Muscle layer of duodenum (tissue), 2 donors: ENCODE results near the gene PTMA.
"Not testable (repeated sequence)": the region's sequence is repeated elsewhere in the genome, so short reads cannot be mapped to it uniquely, and the experiment has no call there.

Source experiments
- H3K27ac ChIP-seq: one replicate; pipeline ENCODE4 v1.7.0; 2013; ENCODE audit warnings: mild to moderate bottlenecking, low read length
- H3K27me3 ChIP-seq: one replicate; pipeline ENCODE4 v1.7.0; 2013; ENCODE audit warnings: low read depth, mild to moderate bottlenecking, control low read depth, low read length
- H3K36me3 ChIP-seq, 2 donors: one replicate each; pipeline ENCODE4 v1.7.0; 2013; ENCODE audit warnings: low read length in 2 of 2, control low read depth in 1 of 2, mild to moderate bottlenecking in 1 of 2; ENCODE audit not compliant: insufficient read depth in 2 of 2, control insufficient read depth in 1 of 2
- H3K4me1 ChIP-seq, 2 donors: one replicate each; pipeline ENCODE4 v1.7.0; 2013; ENCODE audit warnings: low read length in 2 of 2, mild to moderate bottlenecking in 2 of 2, control low read depth in 1 of 2, moderate library complexity in 1 of 2; ENCODE audit not compliant: insufficient read depth in 2 of 2, control insufficient read depth in 1 of 2
- H3K4me3 ChIP-seq, 2 donors: one replicate each; pipeline ENCODE4 v1.7.0; 2013; ENCODE audit warnings: low read length in 2 of 2, low read depth in 1 of 2, mild to moderate bottlenecking in 1 of 2
- H3K9me3 ChIP-seq, 2 donors: one replicate each; pipeline ENCODE4 v1.7.0; 2013; ENCODE audit warnings: low read length in 2 of 2, control low read depth in 1 of 2, mild to moderate bottlenecking in 1 of 2; ENCODE audit not compliant: control insufficient read depth in 1 of 2
- donor health status: healthy.

PTMA gene

GRCh38 chr2:231722721-231723307 is 14.5 kb downstream of the PTMA start:
- Histone ChIP-seq H3K36me3 (no peaks in the 10 kb centered on the region), H3K27ac (no peak overlapping the region), H3K4me3 (no peak overlapping the region), H3K4me1 (peaks cover 0 to 5% of the 10 kb centered on the region in 2 donors), H3K27me3 (no peaks in the 10 kb centered on the region), H3K9me3 (no peaks in the 10 kb centered on the region)

- Histone ChIP-seq H3K27me3 (no peaks in the 10 kb centered on the region), H3K36me3 (no peaks in the 10 kb centered on the region), H3K9me3 (no peaks in the 10 kb centered on the region), H3K4me1 (peaks cover 0 to 5% of the 10 kb centered on the region in 2 donors), H3K4me3 (no peak overlapping the region), H3K27ac (no peak overlapping the region)
Observed at GRCh38 chr2:231725476-231725875, 17.2 kb downstream of the PTMA start.

DNA sequence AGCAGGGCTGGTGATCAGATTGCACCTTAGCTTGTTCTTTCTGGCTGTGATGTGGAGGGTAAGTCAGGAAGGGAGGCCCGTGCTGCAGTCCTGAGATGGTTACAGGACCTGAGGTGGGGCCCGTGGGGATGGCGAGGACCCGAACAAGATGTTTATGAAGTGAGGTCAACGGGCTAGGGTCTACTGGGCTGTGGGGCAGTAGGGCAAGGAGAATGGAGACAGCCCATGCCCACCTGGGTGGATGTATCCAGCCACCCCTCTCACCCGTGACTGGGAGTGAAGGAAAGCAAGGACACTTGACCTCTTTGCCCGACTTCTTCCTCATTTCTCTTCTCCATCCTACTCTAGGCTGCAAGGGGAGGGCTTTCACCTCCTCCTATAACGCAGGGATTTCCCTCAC is 18.0 kb downstream of the PTMA start:
- Histone ChIP-seq H3K36me3 (no peaks in the 10 kb centered on the region), H3K27me3 (no peaks in the 10 kb centered on the region), H3K4me3 (no peak overlapping the region), H3K27ac (no peak overlapping the region), H3K9me3 (no peaks in the 10 kb centered on the region), H3K4me1 (peaks cover 0 to 5% of the 10 kb centered on the region in 2 donors)

- no peaks in the 10 kb centered on the region for H3K27me3 ChIP-seq
- peaks cover 0 to 4% of the 10 kb centered on the region in 2 donors for H3K36me3 ChIP-seq
- H3K4me1 ChIP-seq: peaks cover 0 to 5% of the 10 kb centered on the region in 2 donors
- H3K4me3 ChIP-seq: no peak overlapping the region
- H3K27ac ChIP-seq: no peak overlapping the region
- no peaks in the 10 kb centered on the region for H3K9me3 ChIP-seq
Observed at GRCh38 chr2:231727621-231728020, 19.3 kb downstream of the PTMA start.

- H3K27ac ChIP-seq: no peak overlapping the region
- no peaks in the 10 kb centered on the region for H3K9me3 ChIP-seq
- no peaks in the 10 kb centered on the region for H3K4me1 ChIP-seq
- no peaks in the 10 kb centered on the region for H3K27me3 ChIP-seq
- no peak overlapping the region for H3K4me3 ChIP-seq
- H3K36me3 ChIP-seq: peaks cover 22% of the 10 kb centered on the region in 2 donors
Observed at GRCh38 chr2:231732604-231733003, 24.3 kb downstream of the PTMA start.

DNA sequence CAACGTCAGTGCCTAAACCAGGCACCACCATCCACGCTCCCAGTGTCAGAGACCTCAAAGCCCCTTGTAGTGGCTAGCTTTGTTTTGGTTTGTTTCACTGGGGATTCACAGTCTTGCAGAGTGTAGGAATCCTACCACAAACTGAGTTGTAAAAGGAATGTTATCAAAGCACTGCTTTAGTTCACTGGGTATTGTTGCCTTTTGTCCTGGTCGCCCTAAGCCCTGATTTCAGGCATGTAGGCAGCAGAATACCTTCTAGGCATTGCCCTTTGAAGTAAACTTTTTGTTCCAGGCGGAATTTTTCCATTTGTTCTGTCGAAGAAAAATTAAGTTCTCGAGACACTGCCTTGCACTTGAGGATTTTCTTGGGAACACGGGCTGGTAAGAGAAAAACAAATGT is 29.4 kb downstream of the PTMA start:
- Histone ChIP-seq H3K4me1 (no peaks in the 10 kb centered on the region), H3K27me3 (no peaks in the 10 kb centered on the region), H3K27ac (no peak overlapping the region), H3K4me3 (no peak overlapping the region), H3K9me3 (no peaks in the 10 kb centered on the region), H3K36me3 (peaks cover 25 to 28% of the 10 kb centered on the region in 2 donors)

GRCh38 chr2:231743376-231744116 is 35.2 kb downstream of the PTMA start:
- no peak overlapping the region for H3K27ac ChIP-seq
- H3K36me3 ChIP-seq: peaks cover 0 to 5% of the 10 kb centered on the region in 2 donors
- H3K9me3 ChIP-seq: no peaks in the 10 kb centered on the region
- no peaks in the 10 kb centered on the region for H3K4me1 ChIP-seq
- H3K27me3 ChIP-seq: no peaks in the 10 kb centered on the region
- no peak overlapping the region for H3K4me3 ChIP-seq

DNA sequence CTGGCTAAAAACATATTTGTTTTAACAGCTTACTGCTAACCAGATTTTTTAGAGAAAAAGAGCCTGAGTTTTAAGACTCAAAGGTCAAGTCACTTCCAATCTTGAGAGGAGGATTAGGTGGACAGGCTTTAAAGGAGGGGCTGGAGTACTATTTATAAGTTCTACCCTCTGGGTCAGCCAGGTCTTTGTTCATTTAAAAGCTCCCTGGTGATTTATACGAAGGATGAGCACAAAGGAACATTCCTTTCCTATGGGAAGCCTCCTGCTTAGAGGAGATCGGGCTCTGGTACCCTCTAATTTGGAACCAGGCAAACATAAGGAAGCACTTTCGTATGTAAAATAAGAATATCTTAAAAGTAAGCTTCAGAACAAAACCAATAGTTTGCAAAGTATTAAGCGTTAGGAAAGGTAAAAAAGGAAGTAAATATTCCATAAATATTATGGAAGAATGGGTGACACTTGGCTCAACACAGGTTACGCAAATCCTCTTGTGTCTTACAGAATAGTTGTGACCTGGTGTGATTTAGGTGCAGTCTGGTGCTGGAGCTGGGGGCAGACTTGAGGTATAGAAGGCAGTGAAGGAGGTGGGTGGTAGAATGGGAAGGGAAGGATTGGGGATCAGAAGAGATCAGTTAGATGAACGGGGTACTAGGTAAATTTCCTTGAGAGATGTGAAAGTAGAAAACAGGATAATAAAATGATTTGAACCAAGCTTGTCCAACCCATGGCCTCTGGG is 37.1 kb downstream of the PTMA start:
- Histone ChIP-seq H3K4me1 (no peaks in the 10 kb centered on the region), H3K27ac (no peak overlapping the region), H3K36me3 (no peaks in the 10 kb centered on the region), H3K27me3 (no peaks in the 10 kb centered on the region), H3K4me3 (no peak overlapping the region), H3K9me3 (no peaks in the 10 kb centered on the region)

DNA sequence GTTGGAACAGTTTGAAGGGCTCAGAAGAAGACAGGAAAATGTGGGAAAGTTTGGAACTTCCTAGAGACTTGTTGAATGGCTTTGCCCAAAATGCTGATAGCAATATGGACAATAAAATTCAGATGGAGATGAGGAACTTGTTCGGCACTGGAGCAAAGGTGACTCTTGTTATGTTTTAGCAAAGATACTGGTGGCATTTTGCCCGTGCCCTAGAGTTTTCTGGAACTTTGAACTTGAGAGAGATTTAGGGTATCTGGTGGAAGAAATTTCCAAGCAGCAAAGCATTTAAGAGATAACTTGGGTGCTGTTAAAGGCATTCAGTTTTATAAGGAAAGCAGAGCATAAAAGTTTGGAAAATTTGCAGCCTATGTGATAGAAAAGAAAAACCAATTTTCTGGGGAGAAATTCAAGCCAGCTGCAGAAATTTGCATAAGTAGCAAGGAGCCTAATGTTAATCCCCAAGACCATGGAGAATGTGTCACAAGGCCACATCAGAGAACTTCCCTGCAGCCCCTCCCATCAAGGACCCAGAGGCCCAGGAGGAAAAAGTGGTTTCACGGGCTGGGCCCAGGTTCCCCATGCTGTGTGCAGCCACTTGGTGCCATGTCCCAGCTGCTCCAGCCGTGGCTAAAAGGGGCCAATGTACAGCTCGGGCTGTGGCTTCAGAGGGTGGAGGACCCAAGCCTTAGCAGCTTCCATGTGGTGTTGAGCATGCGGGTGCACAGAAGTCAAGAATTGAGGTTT is 40.0 kb downstream of the PTMA start:
- H3K9me3 ChIP-seq, H3K4me1 ChIP-seq, H3K27me3 ChIP-seq, H3K4me3 ChIP-seq, H3K36me3 ChIP-seq, H3K27ac ChIP-seq: not testable (repeated sequence)

GRCh38 chr2:231749016-231749415 is 40.7 kb downstream of the PTMA start:
- H3K36me3 ChIP-seq, H3K27ac ChIP-seq, H3K9me3 ChIP-seq, H3K4me3 ChIP-seq, H3K4me1 ChIP-seq, H3K27me3 ChIP-seq: not testable (repeated sequence)
